HepG2 (cell line): ENCODE measurements around the gene CYB5D1. TPM values are rescaled to one million over a fixed set of nuclear protein-coding genes. Genes with fewer than 3 reads are reported as not detected.

Experiments
- CSRNP2 ChIP-seq: sonication (generic); formaldehyde crosslinking; conservative IDR thresholded peaks from 2 replicates; pipeline ENCODE4 v1.8.0; 2022; ENCODE audit warnings: low read depth, missing genetic modification reagents
- HNRNPLL ChIP-seq: fragments of 200-400 bp; formaldehyde crosslinking; IDR thresholded peaks from 2 replicates; pipeline ENCODE4 v1.6.1; 2017; ENCODE audit warnings: mild to moderate bottlenecking, low read depth, low read length; ENCODE audit not compliant: poor library complexity, severe bottlenecking
- KLF13 ChIP-seq: sonication (generic); formaldehyde crosslinking; IDR thresholded peaks from 2 replicates; pipeline ENCODE4 v1.4.0; 2020; ENCODE audit warnings: mild to moderate bottlenecking, missing genetic modification reagents
- LRRFIP1 ChIP-seq: sonication (generic); formaldehyde crosslinking; conservative IDR thresholded peaks from 2 replicates; pipeline ENCODE4 v1.4.0; 2020; ENCODE audit warnings: missing genetic modification reagents
- NCOA5 ChIP-seq: sonication (generic); formaldehyde crosslinking; IDR thresholded peaks from 2 replicates; pipeline ENCODE4 v1.4.0; 2020; ENCODE audit warnings: missing genetic modification reagents
- NFKB2 ChIP-seq: sonication (generic); formaldehyde crosslinking; IDR thresholded peaks from 2 replicates; pipeline ENCODE4 v1.4.0; 2020; ENCODE audit warnings: missing genetic modification reagents, borderline replicate concordance
- SIN3A ChIP-seq: IDR thresholded peaks from 2 replicates; pipeline ENCODE4 v1.6.1; 2011; ENCODE audit warnings: low read depth, mild to moderate bottlenecking, control low read depth, low read length, borderline replicate concordance
- SIN3B ChIP-seq: fragments of 150-350 bp; IDR thresholded peaks from 2 replicates; pipeline ENCODE4 v1.6.1; 2014; ENCODE audit warnings: low read length
- ZNF280D ChIP-seq: sonication (generic); formaldehyde crosslinking; IDR thresholded peaks from 2 replicates; pipeline ENCODE4 v1.5.1; 2020; ENCODE audit warnings: mild to moderate bottlenecking, missing genetic modification reagents
- ZNF749 ChIP-seq: sonication (generic); formaldehyde crosslinking; IDR thresholded peaks from 2 replicates; pipeline ENCODE4 v1.8.0; 2022; ENCODE audit warnings: mild to moderate bottlenecking, missing genetic modification reagents, moderate library complexity, borderline replicate concordance
- ZNF772 ChIP-seq: sonication (generic); formaldehyde crosslinking; IDR thresholded peaks from 2 replicates; pipeline ENCODE4 v1.5.0; 2020; ENCODE audit warnings: mild to moderate bottlenecking, missing genetic modification reagents
- ZNF782 ChIP-seq: sonication (generic); formaldehyde crosslinking; IDR thresholded peaks from 2 replicates; pipeline ENCODE4 v1.4.0; 2020; ENCODE audit warnings: missing genetic modification reagents, mild to moderate bottlenecking, borderline replicate concordance
- ZNF878 ChIP-seq: sonication (generic); formaldehyde crosslinking; IDR thresholded peaks from 2 replicates; pipeline ENCODE4 v1.8.1; 2023; ENCODE audit warnings: mild to moderate bottlenecking, missing genetic modification reagents, moderate library complexity
- polyA plus RNA-seq, 8 experiments: library from polyadenylated mRNA; depleted of rRNA in 3 of 8; stranded (reverse) in 7 of 8; unstranded in 1 of 8; fragments of >200 nt; fragmentation: Illumina TruSeq in 4 of 8; extraction: Trizol in 4 of 8; gene quantifications; 2 replicates each; pipeline versions ENCODE4 v1.2.1 to v1.2.3, GENCODE V29; 2011 to 2016; ENCODE audit warnings: low read depth in 4 of 8, missing spikeins in 1 of 8, mixed read lengths in 1 of 8; ENCODE audit not compliant: insufficient read depth in 1 of 8
- total RNA-seq, 5 experiments: library from RNA; depleted of rRNA; stranded (reverse); fragments of >200 nt; fragmentation: Illumina TruSeq; extraction: Trizol; gene quantifications; 2 replicates each; pipeline ENCODE4 v1.2.3, GENCODE V29; 2016; ENCODE audit warnings: low read depth in 1 of 5

CYB5D1 gene
- total and polyA plus RNA-seq, 2 of the 13 experiments (the other 11 are each of a cell fraction or from before 2014, with no cell fraction given) = 8.9 to 17.0 TPM

- no peak for TF ChIP-seq CSRNP2 (CRISPR knock-in tag)
- TF ChIP-seq SIN3A = peak; percentile 31; the same call in 1 of the 2 replicates
- TF ChIP-seq KLF13 = no peak
- peak; percentile 67; the same call in 1 of the 2 replicates for TF ChIP-seq ZNF749 (CRISPR knock-in tag)
- 0 out of 2 replicates have a peak, but pooled peaks have one; percentile 6 for TF ChIP-seq ZNF878 (CRISPR knock-in tag)
- TF ChIP-seq LRRFIP1 (CRISPR knock-in tag) = no peak
- 0 out of 2 replicates have a peak, but pooled peaks have one; percentile 16 for TF ChIP-seq NFKB2
- TF ChIP-seq ZNF280D = peak; percentile 29; the same call in 1 of the 2 replicates
- peak; percentile 2 for TF ChIP-seq HNRNPLL
- TF ChIP-seq NCOA5 (CRISPR knock-in tag) = no peak
- no peak for TF ChIP-seq SIN3B
- no peak for TF ChIP-seq ZNF772 (CRISPR knock-in tag)
- TF ChIP-seq ZNF782 (CRISPR knock-in tag) = no peak
Observed at GRCh38 chr17:7842380-7843256, 15.2 kb upstream of the CYB5D1 start (continued).
